ENCODE results near the gene PLCD4.

PLCD4 gene

DNA sequence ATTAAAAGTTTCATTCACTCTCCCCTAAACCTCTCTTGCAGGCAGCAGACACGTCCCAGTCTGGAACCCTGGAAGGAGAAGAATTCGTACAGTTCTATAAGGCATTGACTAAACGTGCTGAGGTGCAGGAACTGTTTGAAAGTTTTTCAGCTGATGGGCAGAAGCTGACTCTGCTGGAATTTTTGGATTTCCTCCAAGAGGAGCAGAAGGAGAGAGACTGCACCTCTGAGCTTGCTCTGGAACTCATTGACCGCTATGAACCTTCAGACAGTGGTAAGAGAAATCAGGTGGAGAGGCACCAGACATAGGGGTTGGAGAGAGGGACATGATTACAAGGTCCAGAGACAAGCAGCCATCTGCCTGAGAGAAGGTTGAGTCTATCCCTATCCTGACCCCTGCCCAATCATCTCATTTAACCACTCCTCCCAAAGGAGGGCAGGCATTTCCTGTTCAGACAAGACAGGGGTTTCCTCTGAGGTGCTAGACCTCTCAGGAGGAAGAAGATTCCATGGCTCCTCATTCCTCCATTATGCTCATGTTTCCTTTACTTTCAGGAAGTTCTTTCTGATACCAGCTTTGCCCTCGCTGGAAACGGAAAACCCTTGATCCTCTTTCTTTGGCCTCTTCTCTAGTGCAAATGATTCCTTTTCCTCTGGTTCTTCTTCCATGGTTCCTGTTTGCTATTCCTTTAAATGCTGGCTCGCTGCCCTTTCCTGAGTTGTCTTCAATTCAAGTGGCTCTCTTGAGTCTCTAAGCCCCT lies 15.1 kb downstream of the PLCD4 start:
- DNase-seq = no peak

DNA sequence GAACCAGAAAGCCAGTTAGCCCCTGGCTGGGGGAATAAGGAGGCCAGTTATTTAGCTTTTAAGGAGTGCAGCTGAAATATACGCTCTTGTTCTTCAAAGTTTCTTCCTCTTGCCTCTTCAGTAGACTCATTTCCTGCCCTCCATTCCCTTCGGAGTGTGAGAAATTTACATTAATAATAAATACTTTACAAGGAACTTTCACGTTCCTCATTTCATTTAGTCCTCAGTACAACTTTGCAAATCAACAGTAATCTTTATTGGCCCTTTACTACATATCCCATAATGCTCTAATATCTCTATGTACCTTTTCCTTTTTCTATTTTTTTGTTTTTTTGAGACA lies 15.6 kb downstream of the PLCD4 start:
- no peak for DNase-seq

DNA sequence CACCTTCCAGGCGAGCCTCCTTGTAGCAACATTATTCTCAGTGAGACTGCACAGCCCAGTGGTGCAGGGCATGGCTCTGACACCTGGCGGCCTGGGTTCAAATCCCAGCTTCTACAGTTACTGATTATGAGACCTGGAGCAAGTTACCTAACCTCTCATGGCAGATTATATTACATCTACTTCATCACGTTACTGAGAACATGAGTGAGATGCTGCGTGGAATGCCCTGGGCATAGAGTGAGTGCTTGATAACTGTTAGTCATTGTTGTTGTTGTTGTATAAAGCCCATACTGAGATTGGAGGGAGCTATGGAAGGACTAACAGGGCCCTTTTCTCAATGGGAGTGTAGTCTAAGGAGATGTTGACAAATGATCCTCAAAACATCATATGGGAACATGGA lies 18.7 kb downstream of the PLCD4 start:
- no peak for DNase-seq

DNA sequence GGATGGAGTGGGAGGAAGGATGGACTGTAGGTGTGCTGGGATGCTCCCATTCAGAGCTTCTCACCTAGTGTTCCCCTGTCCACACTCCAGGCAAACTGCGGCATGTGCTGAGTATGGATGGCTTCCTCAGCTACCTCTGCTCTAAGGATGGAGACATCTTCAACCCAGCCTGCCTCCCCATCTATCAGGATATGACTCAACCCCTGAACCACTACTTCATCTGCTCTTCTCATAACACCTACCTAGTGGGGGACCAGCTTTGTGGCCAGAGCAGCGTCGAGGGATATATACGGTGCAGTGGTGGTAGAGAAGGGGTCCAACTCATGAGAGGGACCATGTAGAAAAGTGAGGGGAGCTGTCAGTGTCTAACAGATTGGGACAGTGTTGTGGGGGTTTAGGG lies 20.2 kb downstream of the PLCD4 start:
- DNase-seq = no peak

DNA sequence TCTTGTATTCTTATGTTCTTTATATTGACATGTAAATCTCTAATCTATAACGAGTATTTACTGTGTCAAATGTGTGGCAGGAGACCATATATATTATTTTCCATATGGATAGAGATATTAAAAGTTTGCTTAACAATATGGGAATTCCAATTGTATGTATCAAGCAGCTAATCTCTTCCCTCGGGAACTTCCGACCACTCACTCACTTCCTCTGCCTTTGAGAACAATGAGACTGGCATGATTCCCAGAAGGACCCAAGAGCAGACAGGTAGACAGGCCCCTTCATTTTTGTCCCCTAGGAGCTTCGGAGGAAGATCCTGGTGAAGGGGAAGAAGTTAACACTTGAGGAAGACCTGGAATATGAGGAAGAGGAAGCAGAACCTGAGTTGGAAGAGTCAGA lies 24.1 kb downstream of the PLCD4 start:
- no peak for DNase-seq

DNA sequence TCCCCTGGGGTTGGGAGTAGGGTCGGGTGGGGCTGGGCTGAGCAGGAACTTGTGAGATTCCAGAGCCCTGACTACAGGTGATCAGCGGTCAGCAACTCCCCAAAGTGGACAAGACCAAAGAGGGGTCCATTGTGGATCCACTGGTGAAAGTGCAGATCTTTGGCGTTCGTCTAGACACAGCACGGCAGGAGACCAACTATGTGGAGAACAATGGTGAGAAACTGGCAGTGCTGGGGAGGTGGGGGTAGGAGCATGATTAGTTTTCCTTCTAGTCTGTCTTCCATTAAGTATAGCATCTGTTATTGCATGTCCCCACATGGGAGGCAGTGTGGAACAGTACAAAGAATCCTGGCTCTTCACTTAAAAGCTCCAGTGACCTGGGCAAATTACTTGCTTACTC lies 28.0 kb downstream of the PLCD4 start:
- DNase-seq = no peak

DNA sequence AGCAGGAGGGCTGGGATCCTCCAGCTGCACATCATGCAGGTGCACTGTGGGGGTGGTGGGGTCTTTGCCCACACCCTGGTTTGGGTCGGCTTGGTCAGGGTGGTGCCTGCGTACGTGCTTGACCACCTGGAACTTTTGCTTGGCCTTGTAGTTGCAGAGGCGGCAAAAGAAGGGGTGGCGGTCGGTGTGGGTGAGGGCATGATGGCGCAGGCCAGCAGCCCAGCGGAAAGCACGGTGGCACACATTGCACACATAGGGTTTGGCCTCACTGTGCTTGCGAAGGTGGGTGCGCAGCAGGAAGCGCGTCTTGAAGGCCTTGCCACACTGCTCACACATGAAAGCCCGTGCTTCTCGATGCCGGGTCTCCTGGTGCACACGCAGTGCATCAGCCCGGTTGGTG lies 30.7 kb downstream of the PLCD4 start:
- DNase-seq = no peak

DNA sequence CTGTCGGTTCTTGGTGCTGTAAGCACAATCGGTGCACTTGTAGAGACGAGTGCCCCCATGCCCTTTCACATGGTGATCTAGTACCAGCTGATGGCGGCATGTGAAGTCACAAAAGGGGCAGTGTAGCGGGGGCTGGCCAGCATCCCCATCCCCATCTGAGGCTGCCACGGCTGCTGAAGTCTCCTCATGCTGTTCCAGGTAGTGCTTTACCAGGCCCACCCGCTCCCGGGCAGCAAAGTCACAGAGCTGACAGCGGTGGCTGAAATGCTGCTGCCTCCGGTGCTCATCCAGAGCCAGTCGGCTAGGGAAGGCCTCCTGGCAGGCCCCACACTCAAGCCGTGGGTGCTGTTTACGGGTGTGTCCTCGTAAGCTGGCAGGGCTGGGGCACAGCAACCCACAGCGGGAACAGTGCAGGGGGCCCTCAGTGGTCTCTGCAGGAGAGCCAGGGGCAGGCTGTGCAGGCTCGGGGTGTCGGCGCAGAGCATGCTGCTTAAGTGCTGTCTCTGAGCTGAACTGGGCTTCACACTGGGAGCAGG lies 34.5 kb downstream of the PLCD4 start:
- no peak for DNase-seq

DNA sequence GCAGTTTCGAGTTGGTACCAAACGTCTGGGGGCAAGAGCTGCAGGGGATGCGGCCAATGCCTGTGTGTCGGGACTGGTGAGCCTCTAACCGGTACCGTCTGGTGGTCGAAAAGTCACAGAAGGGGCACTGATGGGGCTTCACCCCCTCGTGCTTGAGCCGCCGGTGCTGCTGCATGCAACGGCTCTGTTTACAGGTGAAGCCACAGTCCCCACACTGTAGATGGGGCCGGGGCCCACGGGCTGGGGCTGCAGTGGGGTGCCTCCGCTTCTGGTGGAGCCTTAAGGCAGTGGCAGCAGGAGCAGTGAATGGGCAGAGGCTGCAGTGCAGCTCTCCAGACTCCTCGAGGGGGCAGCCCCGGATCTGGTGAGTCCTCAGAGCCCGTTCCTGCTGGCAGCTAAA lies 35.1 kb downstream of the PLCD4 start:
- DNase-seq = no peak

DNA sequence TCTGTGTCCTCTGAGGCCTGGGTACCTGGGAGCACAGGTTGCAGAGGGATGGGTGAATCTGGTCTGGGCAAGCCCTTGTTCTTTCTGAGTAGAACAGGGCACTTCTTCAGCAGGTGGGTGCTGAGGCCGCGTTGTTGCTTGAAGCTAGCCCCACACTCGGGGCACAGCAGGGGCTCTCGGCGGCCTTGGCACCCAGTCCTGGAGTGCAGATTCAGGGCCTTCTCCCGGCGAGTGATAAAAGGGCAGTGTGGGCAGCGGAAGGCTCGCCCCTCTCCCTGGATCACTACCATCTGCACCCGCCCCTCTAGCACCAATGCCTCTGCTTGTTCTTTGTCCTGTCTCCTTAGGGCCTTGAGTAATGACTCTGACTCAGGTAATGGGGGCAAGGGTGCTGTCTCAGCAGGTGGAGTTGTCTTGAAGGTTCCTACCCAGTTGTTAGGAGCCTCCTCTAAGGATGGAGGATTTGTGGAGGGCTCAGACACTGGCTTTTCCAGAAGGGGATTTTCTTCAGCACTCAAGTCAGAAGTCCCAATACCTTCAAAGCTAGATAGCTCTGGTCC lies 36.1 kb downstream of the PLCD4 start:
- no peak for DNase-seq

DNA sequence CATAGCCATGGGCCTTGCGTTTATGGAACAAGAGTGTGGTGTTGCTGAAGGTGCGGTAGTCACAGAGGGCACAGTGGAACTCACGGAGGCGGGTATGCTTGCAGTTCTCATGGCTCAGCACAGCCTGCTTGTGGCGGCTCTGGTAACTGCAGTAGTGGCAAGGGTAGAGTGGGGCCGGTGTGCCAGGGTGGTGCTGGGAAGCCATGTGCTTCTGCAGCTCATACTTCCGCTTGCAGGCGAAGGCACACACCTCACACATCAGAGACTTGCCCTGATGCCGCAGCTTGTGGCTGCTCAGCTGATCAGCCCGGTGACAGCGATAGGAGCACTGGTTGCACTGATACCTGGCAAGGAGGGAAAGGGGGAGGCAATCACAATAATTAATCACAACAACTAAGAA lies 37.0 kb downstream of the PLCD4 start:
- DNase-seq = no peak

DNA sequence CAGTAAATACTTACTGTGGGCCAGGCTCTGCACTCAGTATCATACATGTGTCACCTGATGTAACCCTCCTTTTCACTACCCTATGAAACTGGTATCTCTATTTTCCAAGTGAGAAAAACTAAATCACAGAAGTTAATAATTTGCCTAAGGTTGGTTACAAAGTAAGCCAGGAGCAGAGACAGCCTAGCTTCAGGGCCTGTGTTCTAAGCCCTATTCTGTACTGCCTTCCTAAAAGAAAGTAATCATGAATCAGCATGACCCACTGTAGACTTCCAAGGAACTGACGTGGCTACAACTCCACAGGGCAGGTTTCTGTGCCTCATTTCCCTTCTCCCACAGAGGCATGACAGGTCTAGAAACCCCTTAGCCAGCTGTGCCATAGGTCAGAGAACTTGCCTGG lies 37.4 kb downstream of the PLCD4 start:
- DNase-seq = no peak

DNA sequence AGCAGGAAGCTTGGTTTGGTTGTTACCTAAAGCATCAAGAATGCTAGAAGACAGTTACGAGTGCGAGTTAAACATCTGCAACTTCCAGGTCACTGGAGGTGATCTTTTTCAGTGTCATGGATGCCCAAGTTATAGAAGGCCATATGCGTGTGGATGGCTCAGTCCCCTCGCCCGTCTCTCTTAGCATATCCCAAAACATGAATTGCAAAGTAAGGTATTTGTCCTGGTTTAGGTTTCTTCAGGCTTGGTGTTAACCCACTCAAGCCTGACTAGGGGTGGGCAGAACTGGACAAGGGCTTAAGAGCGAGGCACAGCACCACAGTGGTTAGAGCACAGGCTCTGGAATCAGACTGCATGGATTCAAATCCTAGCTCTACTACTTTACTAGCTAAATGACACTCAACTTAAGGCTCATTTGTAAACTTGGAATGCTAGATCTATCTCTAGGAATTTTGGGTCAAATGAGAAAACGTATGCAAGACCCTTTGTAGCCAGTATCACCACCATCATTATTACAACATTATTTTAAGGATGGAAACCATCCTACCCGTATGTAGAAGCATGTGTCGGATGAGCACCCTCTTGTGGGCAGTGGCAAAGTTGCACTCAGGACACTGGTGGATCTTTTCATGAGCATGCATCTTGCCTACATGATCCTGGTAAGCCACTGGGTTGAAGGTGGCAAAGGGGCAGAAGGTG lies 40.5 kb downstream of the PLCD4 start:
- peak; percentile 69 for DNase-seq

DNA sequence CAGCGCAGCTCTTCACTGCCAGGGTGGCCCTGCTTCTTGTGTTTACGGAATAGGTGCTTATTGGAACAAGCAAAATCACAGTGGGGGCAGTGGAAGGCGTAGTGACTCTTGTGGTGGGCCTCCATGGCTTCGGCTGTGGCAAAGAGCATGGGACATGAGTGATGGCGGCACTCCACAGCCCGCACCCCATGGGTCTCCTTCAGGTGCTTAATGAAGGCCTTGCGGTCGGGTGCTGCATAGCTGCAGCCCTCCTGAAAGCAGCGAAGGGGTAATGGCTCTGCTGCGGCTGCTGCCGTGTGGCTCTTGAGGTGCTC lies 41.0 kb downstream of the PLCD4 start:
- DNase-seq = no peak

DNA sequence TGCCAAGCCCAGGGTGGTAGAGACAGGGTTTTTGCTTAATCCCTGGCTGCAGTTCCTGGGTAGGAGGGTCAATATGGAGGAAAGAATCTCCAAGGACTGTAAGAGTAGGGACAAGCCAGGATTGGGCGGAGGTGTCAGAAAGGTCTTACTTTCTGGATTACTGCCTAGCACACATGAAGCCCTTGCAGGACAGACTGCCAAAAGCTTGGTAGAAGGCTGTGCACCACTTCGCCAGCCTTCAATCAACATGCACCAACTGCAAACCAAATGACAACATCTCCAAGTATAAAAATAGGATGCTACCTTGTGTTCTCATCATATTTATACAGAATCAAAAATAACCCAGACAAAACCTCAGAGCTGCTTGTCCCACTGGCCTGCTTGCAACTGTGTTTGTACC lies 48.1 kb downstream of the PLCD4 start:
- DNase-seq = no peak

DNA sequence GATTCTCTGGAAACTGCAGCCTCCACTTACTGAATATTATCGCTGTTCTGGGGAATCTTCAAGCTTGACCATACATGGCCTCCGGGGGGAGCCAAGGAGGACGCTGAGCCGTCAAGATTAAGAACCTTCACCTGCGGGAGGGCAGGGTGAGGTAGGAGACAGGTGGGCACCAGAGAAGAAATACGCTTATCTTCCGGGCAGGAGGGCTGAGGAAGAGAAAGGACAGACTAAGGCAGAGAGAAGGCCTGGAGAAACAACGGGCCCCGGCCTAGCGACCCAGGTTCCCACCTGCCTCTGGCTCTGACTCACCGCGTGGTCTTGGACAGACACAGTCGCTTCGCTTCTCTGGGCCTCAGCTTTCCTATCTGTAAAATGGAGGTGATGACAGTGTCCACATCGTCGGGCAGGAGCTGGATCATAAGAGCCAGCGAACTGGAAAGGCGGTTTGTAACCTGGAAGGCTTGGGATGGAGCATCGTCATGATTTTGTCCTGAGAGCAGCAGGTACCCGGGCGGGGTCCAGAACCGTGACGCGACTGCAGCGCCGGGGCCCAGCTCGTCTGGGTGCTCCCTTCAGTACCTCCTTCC lies 51.1 kb downstream of the PLCD4 start:
- DNase-seq = peak; percentile 64

DNA sequence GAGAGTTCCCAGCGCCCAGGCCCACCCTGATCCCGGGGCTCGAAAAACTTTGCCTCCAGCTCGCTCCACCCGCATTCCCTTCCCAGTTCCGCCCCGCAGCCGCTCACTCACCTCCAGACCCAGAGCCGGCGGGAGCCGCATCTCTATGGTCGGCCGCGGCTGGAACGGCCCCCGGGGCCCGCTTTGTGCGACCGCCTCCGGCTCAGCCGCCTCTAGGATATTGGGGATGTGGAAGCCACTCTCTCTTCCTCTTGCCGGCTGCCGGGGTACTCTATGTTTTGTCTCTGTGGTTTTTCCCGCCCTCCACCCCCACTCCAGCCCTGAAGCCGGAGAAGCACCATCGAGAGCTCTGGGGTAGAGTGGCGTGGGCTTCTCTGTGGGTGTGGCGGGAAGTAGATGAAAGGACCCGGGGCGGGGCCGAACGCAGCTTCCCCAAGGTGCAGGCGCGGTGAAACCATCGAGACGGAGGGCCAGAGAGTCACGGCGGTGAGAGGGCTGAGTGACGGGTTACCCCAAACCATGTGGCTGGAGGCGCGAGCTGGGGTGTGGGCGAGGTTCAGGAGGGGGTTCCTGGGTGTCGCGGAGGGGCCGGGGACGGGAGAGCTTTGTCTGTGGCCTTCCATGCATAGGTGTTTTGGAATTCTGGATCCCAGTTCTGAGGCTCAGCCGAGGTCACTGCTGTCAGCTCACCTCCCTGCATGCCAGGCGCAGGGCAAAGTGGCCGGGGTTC lies 51.7 kb downstream of the PLCD4 start, which contains the start of the genes BCS1L and ZNF142:
TSS of gene BCS1L (plus strand) at position 426 of the 730 bp plus-strand sequence. CDS start 1,305 bp downstream, outside the sequence.
TSS of gene ZNF142 (minus strand) at position 366 of the 730 bp plus-strand sequence. CDS start 3,194 bp downstream, outside the sequence.
- DNase-seq = peak; percentile 96

DNA sequence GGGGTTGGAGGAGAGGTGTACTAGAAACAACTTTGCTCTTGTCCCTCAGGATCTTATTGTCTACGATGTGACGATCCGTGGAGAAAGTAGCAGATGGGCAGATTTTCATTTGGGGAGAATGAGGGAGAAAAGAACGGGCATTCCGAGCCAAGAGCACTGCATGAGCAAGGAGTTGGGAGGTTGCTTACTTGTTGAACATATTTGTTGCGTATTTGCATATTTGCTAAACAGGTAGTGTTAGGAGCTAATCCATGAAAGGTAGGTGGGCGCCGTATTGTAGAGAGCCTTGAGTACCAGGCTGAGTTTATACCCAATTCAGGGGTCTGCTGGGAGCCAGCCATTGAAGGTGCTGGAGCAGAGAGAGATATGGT lies 52.3 kb downstream of the PLCD4 start:
- DNase-seq = no peak

DNA sequence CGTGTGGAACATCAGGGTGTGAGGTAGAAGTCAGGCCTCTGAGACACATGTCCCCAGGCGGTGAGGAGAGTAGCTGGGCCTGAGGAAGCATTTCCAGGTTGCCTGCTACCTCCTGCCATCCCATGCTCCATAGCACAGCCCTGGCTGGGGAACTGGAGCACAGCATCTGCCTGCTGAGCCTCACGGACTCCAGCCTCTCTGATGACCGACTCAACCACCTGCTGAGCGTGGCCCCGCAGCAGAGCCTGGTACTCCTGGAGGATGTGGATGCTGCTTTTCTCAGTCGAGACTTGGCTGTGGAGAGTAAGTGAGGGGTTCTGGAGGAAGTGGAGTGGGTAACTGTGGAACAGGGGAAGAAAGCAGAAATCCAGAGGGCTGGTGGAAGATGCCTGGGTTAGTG lies 54.7 kb downstream of the PLCD4 start:
- no peak for DNase-seq

DNA sequence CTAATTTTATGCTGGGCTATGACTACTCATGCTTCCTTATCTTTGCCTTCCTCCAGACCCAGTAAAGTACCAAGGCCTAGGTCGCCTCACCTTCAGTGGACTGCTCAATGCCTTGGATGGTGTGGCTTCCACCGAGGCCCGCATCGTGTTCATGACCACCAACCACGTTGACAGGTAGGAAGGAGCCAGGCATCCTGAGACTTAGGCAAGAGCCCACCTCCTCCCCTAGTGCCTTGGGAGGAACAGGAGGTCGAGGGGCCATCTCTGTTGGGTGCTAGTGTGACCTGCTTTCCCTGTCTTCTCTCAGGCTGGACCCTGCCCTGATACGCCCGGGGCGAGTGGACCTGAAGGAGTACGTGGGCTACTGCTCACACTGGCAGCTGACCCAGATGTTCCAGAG lies 55.1 kb downstream of the PLCD4 start:
- no peak for DNase-seq

DNA sequence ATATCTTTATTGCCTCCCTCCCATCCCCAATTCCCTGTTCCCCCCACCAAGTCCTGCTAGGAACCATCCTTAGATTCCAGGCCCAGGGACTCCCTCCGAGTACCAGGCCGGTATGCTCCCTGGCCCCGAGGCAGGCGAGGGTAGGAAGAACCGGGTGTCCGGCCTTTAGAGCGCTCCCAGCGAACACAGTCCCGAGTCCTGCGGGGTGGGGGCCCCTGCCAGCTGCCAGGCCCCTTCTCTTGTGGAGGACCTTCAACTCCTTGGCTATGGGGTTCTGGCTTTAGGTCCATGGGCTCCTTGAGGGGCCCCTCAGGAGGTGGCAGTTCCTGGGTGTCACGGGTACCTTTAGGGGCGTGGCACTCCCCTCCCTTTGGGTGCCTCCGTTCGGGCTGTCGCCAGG lies 56.2 kb downstream of the PLCD4 start:
- DNase-seq = no peak

DNA sequence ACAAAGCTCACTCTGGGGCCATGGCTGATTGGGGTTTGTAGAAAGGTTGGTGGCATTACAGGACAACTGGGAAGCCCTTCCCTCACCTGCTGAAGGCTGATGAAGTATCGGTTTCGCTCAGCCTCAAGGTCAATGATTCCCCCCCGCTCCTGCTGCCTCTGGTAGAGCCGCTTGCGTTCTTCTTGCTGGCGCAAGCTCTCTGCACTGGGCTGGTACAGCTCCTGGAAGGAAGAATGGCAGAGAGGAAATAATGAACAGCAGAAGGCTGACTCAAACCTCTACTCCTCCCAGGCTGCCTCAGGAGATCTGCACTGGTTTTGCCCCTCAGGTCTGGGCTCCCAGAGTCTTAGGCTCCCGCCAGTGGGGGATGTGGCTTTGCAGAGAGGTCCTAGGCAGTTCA lies 57.0 kb downstream of the PLCD4 start:
- DNase-seq = no peak

DNA sequence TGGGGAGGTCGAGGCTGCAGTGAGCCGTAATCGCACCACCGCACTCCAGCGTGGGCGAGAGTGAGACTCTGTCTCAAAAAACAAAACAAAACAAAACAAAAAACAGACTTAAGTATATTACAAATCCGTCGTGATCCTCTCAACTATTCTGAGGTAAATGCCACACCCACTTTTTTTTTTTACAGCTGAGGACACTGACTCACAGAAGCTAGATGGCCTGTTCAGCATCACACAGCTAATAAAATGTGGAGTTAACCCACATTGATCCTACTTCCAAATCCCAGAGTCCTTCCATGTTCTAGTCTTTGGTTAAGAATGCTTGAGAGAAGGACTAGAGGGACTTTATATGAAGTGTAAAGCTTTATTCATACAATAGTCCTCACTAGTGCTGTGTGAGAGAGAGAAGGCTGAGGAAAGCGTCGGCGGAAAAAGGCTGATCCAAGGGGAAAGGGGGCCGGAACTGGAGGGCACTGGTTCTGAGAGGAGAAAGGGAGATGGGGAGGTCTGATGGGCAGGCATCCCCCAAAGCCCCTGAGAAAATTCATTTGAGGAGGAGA lies 63.5 kb downstream of the PLCD4 start:
- DNase-seq = peak; percentile 35

Measured in OCI-M1 (cell line).